Pulmonary artery endothelial cell (primary cell): Measurements from ENCODE around the gene PTPRN2. TPM values are rescaled to one million over a fixed set of nuclear protein-coding genes. Genes with fewer than 3 reads are reported as not detected.
"Not testable (repeated sequence)": the region's sequence is repeated elsewhere in the genome, so short reads cannot be mapped to it uniquely, and the experiment has no call there.

Source experiments
- DNase-seq: peaks from one replicate; pipeline ENCODE4 v3.0.0-alpha.2; 2011; ENCODE audit warnings: low read depth, low spot score
- total RNA-seq: library from RNA; depleted of rRNA; stranded (reverse); fragments of >200 nt; gene quantifications from 2 replicates; pipeline ENCODE4 v1.2.3, GENCODE V29; 2014

Gene PTPRN2
- total RNA-seq, 1 donor from 2014 or later: 0.53 TPM

- no peak for DNase-seq
Observed at GRCh38 chr7:157710396-157710795, 877.2 kb downstream of the PTPRN2 start.

DNA sequence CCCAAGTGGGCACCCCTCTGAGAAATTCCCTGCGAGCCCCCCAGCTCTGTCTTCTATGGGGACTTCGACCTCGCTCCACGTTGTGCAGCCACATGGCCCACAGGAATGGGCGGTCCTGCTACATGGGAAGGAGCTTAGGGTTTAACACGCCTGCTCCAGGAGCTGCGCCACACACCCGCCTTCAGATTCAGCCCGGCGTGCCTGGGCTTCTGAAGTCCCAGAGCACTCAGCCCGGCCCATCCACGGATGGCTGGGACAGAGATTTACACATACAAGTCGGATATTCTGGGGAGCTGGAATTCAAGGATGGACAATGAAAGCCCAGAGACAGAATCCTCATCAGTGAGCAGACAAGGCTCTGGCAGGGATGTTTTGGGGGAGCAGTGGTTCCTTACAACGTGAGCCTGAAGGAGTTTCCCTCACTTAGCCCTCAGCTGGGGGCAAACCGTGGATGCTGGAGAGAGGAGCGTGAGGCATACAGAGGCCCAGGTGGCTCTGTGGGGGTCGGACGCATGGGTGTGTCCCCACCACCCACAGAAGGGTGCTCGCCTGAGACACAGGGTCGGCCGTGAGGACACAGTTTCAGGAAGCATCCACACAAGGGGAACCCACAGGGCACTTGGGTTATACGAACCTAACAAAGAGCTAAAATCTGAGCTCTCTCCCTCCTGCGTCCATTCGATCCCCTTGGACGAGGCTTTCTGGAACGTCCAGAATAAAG lies 877.9 kb downstream of the PTPRN2 start:
- no peak for DNase-seq

- DNase-seq: no peak
Observed at GRCh38 chr7:157708919-157709295, 878.7 kb downstream of the PTPRN2 start.

DNA sequence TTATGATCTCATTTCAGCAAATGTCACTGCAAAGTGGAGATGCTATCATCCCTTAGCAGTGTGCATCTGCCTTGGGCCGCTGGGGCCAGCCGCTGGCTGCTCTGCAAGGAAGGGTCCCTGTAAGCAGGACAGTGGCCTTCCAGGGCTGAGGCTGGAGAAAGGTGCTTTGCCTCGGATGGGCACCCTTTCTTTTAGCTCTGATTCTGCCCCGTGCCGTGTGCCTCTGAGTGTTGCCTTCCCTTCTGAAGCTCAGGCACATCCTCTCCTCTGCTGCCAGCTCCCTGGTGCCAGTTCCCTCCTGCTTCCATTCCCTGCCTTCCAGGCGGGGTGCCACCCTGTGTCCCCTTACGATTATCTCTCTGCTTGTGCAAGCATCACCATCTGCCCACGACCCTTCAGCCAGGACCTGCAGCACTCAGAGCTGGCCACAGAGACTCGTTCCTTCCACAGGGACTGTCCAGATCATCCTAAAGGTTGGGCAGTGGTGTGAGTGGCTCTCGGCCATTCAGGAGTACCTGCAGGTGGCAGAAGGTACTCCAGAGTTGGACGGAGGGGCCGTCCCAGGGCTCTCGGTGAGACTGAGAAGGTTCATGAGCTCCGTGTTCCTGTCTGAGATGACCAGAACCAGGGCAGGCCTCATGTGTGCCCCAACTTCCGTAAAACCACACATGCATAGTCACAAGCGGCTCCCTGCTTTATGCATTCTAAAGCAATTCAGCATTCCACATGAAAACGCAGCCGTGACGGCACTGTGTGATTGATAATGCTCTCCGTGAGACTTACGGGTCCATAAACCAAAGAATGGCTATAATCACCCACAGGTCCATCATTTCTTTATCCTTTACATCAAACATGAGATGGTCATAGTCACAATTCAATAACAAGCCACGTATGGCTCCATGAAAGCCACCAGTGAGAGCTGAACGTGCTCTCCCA lies 879.4 kb downstream of the PTPRN2 start:
- no peak for DNase-seq

GRCh38 chr7:157704365-157704764 lies 883.3 kb downstream of the PTPRN2 start:
- no peak for DNase-seq

GRCh38 chr7:157703534-157704195 lies 884.0 kb downstream of the PTPRN2 start:
- DNase-seq: no peak

DNA sequence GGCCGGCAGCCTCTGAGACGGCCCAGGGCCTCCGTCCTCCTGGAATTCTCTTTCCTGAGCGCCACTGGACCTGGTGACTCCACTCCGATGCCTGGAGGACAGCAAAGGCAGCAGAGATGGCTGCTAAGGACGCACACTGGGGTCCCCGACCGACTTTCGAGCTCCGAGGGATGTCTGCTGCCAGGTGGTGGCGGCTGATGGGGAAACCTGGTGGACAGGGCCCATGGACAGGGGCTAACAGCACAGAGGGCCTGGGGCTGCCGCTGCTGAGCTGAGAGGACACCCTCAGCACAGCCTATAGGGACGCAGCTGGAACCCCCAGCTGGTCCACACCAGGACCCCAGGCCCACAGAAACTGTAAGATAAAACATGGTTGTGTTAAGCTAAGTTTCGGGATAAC lies 884.5 kb downstream of the PTPRN2 start:
- DNase-seq: no peak

DNA sequence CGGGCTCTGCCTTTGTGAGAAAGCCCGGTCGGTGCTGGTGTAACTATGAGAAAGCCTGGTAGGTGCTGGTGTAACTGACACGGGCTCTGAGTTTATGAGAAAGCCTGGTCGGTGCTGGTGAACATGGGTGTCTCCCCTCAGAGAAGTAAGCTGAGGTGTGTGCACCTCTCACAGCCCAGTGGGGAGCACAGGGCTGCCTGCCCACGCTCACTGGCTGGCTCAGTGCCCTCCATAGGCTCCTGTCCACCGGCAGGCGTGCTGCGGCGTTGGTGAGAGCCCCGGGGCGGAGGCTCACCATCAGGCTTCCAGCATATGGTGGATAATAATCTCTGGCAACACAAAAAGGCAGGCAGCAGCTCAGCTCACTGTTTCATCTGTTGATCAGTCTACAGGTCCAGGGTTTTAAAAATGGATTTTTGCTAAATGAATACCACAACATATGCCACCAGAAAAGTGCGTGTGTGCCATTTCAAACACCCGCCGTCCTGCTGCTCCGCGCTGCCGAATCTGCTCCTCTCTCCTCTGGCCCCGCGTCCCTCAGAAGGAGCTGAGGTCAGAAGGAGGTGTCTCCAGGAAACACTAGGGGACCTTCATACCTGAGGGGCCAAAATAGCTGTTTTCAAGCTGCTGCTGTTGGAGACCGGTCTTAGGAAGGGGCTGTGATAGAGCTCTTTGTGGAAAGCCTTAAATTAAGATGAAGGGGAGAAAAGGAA lies 885.2 kb downstream of the PTPRN2 start:
- DNase-seq: no peak

GRCh38 chr7:157701395-157702180 lies 886.0 kb downstream of the PTPRN2 start:
- DNase-seq: not testable (repeated sequence)

- no peak for DNase-seq
Observed at GRCh38 chr7:157700231-157701005, 887.2 kb downstream of the PTPRN2 start.

- DNase-seq: no peak
Observed at GRCh38 chr7:157699357-157700013, 888.1 kb downstream of the PTPRN2 start.

DNA sequence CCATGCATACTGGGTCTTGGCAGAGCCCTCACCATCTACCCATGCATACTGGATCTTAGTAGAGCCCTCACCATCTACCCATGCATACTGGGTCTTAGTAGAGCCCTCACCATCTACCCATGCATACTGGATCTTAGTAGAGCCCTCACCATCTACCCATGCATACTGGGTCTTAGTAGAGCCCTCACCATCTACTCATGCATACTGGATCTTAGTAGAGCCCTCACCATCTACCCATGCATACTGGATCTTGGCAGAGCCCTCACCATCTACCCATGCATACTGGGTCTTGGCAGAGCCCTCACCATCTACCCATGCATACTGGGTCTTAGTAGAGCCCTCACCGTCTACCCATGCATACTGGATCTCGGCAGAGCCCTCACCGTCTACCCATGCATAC lies 890.3 kb downstream of the PTPRN2 start:
- not testable (repeated sequence) for DNase-seq

- not testable (repeated sequence) for DNase-seq
Observed at GRCh38 chr7:157695609-157696008, 892.0 kb downstream of the PTPRN2 start.

DNA sequence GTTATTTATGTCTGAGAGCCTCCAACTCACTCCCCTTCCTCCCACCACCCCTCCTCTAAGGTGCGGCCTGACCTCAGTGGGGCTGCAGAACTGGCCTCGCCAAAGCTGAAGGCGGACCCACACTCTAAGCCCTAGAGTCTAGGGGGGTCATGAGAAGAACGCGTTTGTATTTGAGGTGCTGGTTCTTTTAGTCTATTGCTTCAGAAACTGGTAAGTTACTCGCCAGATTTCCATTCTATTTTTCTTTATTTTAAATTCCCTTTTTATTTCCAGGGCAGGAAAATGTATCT lies 893.3 kb downstream of the PTPRN2 start:
- no peak for DNase-seq

DNA sequence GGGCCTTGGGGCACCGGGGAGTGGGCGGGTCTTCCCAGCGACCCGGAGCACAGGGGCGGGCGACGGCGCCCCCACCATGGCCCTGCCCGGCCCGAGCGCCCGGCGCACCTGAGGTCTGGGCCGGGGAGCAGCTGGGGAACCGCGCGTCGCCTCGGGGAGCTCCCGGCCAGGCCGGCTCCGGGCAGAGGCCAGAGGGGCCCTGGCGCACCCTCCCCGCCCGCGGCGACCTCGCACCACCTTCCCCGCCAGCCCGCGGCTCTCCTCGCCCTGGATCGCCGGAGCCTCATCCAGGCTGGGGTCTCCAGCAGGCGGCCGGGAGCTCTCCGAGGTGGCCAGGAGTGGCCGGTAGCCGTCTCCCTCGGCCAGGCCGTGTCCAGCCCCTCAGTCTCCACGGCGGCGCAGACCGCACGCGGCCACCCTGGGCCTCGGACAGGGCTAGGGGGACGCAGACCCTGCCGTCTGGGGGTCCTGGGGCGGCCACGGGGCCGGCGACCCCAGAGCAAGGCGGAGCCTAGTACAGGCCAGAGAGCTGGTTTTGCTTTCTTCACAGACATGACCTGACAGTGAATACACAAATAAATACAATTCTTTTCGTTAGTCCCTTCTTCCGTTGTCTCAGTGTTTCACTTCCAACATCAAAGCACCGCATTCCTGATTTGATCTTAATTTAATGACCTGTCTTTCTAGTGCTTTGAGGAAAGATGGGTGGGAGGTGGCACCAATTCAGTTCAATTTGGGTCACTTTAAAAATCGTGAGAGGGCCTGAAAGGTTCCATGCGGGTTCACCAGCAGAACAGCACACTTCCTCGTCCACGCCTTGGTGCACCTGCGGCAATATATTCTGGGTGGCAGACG lies 893.9 kb downstream of the PTPRN2 start:
- DNase-seq: no peak

DNA sequence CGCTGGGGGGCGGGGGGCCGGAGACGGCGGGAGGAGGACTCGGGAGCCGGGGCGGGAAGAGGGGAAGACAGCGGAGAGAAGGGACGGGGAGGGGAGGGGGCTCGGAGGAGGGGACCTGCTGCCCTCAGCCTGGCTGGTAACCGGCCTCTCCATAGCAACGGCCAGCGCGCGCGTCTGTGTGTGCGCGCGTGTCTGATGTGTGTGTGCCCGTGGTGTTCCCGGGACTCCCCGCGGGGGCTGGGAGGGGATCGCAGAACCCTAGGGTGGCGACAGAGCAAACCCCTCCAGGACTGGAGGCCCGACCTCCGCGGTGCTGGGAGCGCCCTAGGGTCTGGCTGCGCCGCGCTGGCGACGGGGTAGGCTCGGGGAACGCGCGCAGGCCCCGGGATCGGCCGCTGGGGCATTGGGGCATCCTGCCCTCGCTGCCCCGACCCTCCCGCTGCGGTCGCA lies 894.5 kb downstream of the PTPRN2 start:
- DNase-seq: no peak

GRCh38 chr7:157692460-157693011 lies 895.1 kb downstream of the PTPRN2 start:
- no peak for DNase-seq
